HG03469 (cell line): ENCODE data around the gene DOCK2.
A peak's percentile ranks its signal among the peaks of the same experiment; 100 is the strongest.
"Not testable (repeated sequence)": the region's sequence is repeated elsewhere in the genome, so short reads cannot be mapped to it uniquely, and the experiment has no call there.

ENCODE experiments used
- ATAC-seq: cut with Tn5 transposase; IDR thresholded peaks from one replicate; pipeline ENCODE4 v1.9.1; 2021; ENCODE audit warnings: mild to moderate bottlenecking, moderate library complexity, moderate number of reproducible peaks; ENCODE audit not compliant: unreplicated experiment

DOCK2 gene

GRCh38 chr5:169781420-169782345 lies 144.6 kb downstream of the DOCK2 start:
- no peak for ATAC-seq

- no peak for ATAC-seq
Measured at GRCh38 chr5:169785771-169786618, 148.9 kb downstream of the DOCK2 start.

- no peak for ATAC-seq
Measured at GRCh38 chr5:169788168-169788567, 151.1 kb downstream of the DOCK2 start.

GRCh38 chr5:169789417-169789940 lies 152.4 kb downstream of the DOCK2 start:
- ATAC-seq, result no peak

GRCh38 chr5:169791251-169791650 lies 154.2 kb downstream of the DOCK2 start:
- no peak for ATAC-seq

GRCh38 chr5:169795338-169795737 lies 158.3 kb downstream of the DOCK2 start:
- ATAC-seq, result no peak

- ATAC-seq, result no peak
Measured at GRCh38 chr5:169796731-169797130, 159.7 kb downstream of the DOCK2 start.

GRCh38 chr5:169797577-169797976 lies 160.5 kb downstream of the DOCK2 start:
- ATAC-seq, result no peak

GRCh38 chr5:169798438-169798837 lies 161.4 kb downstream of the DOCK2 start:
- ATAC-seq, result no peak

GRCh38 chr5:169798906-169799660 lies 162.0 kb downstream of the DOCK2 start:
- ATAC-seq, result no peak

GRCh38 chr5:169801324-169801777 lies 164.3 kb downstream of the DOCK2 start:
- ATAC-seq, result no peak

GRCh38 chr5:169801781-169802180 lies 164.7 kb downstream of the DOCK2 start:
- ATAC-seq, result no peak

- no peak for ATAC-seq
Measured at GRCh38 chr5:169803077-169803981, 166.3 kb downstream of the DOCK2 start.

- ATAC-seq, result no peak
Measured at GRCh38 chr5:169804861-169805260, 167.8 kb downstream of the DOCK2 start.

GRCh38 chr5:169805527-169805934 lies 168.5 kb downstream of the DOCK2 start:
- peak; percentile 93 for ATAC-seq

- ATAC-seq, result peak; percentile 30
Measured at GRCh38 chr5:169805937-169806700, 169.0 kb downstream of the DOCK2 start.

GRCh38 chr5:169808118-169808581 lies 171.1 kb downstream of the DOCK2 start:
- ATAC-seq, result no peak

- not testable (repeated sequence) for ATAC-seq
Measured at GRCh38 chr5:169808880-169809279, 171.8 kb downstream of the DOCK2 start.

GRCh38 chr5:169809281-169809680 lies 172.2 kb downstream of the DOCK2 start:
- ATAC-seq, result no peak
